SK-N-SH (cell line): ENCODE results near the gene WNK2. TPM values are rescaled to one million over a fixed set of nuclear protein-coding genes. Genes with fewer than 3 reads are reported as not detected.

ENCODE experiments used
- CTCF ChIA-PET: fragments of 300-600, 350-600 bp; formaldehyde crosslinking; extraction: SDS; loops from one replicate; lab custom pipeline; 2021; lab: Yijun Ruan, JAX
- POLR2A ChIA-PET: fragments of 350-600 bp; sonication (Branson Sonifier 250); formaldehyde crosslinking; extraction: SDS; loops from one replicate; lab custom pipeline; 2020; ENCODE audit warnings: antibody characterized with exemption, inconsistent platforms; lab: Yijun Ruan, JAX
- DNase-seq: peaks from one replicate; pipeline ENCODE4 v3.0.0; 2012
- H2AFZ ChIP-seq: fragments of 200-600 bp; sonication (generic); 2 replicates; pipeline ENCODE4 v1.8.1; 2016; ENCODE audit warnings: antibody characterized with exemption, mild to moderate bottlenecking, low read depth
- H3F3A ChIP-seq: fragments of 200-600 bp; sonication (generic); replicated peaks from 2 replicates; pipeline ENCODE3; 2016; ENCODE audit warnings: antibody characterized with exemption, mild to moderate bottlenecking; ENCODE audit not compliant: insufficient read depth
- H3K27ac ChIP-seq, 2 experiments: fragments of 200-500 bp in 1 of 2; fragments of 200-600 bp in 1 of 2; sonication (Bioruptor generic) in 1 of 2; sonication (generic), shearing (Covaris generic) in 1 of 2; 2 replicates each; pipeline versions ENCODE4 v1.5.1 to v1.6.1; 2014 to 2016; ENCODE audit warnings: low read depth in 2 of 2, inconsistent platforms in 1 of 2, low read length in 1 of 2, mild to moderate bottlenecking in 1 of 2, mixed read lengths in 1 of 2
- H3K27me3 ChIP-seq: fragments of 200-600 bp; sonication (generic), shearing (Covaris generic); 2 replicates; pipeline ENCODE4 v1.6.1; 2016; ENCODE audit warnings: mixed run types; ENCODE audit not compliant: insufficient read depth
- H3K36me3 ChIP-seq, 2 experiments: fragments of 200-500 bp in 1 of 2; fragments of 200-600 bp in 1 of 2; sonication (Bioruptor generic) in 1 of 2; sonication (generic) in 1 of 2; replicated peaks in 1 of 2; 2 replicates each; pipeline versions ENCODE3 to v1.5.1; 2014 to 2016; ENCODE audit warnings: low read length in 1 of 2, mild to moderate bottlenecking in 1 of 2; ENCODE audit not compliant: insufficient read depth in 2 of 2, control insufficient read depth in 1 of 2
- H3K4me1 ChIP-seq, 2 experiments: fragments of 200-500 bp in 1 of 2; fragments of 200-600 bp in 1 of 2; sonication (Bioruptor generic) in 1 of 2; sonication (generic), shearing (Covaris generic) in 1 of 2; 2 replicates each; pipeline versions ENCODE4 v1.5.1 to v1.6.1; 2014 to 2016; ENCODE audit warnings: low read depth in 1 of 2, low read length in 1 of 2, mixed run types in 1 of 2; ENCODE audit not compliant: insufficient read depth in 2 of 2, control insufficient read depth in 1 of 2
- H3K4me2 ChIP-seq: fragments of 200-600 bp; sonication (generic), shearing (Covaris generic); 2 replicates; pipeline ENCODE4 v1.6.1; 2017; ENCODE audit warnings: mixed run types
- H3K4me3 ChIP-seq, 2 experiments: fragments of 200-500 bp in 1 of 2; fragments of 200-600 bp in 1 of 2; sonication (Bioruptor generic) in 1 of 2; sonication (generic), shearing (Covaris generic) in 1 of 2; 2 replicates each; pipeline versions ENCODE4 v1.5.1 to v1.8.1; 2014 to 2016; ENCODE audit warnings: low read depth in 2 of 2, inconsistent platforms in 1 of 2, low read length in 1 of 2, mild to moderate bottlenecking in 1 of 2, mixed read lengths in 1 of 2, moderate library complexity in 1 of 2
- H3K79me2 ChIP-seq: fragments of 200-600 bp; sonication (generic); 2 replicates; pipeline ENCODE4 v1.8.1; 2017; ENCODE audit warnings: mild to moderate bottlenecking; ENCODE audit not compliant: insufficient read depth
- H3K9ac ChIP-seq: fragments of 200-600 bp; sonication (generic); 2 replicates; pipeline ENCODE4 v1.6.1; 2017; ENCODE audit warnings: mixed run types
- H3K9me2 ChIP-seq: fragments of 200-600 bp; sonication (generic); 2 replicates; pipeline ENCODE4 v1.6.1; 2017; ENCODE audit warnings: mixed run types
- H3K9me3 ChIP-seq: fragments of 200-600 bp; sonication (generic); 2 replicates; pipeline ENCODE4 v1.6.1; 2017; ENCODE audit warnings: mixed run types, mild to moderate bottlenecking, moderate library complexity
- H4K20me1 ChIP-seq: fragments of 200-600 bp; sonication (generic); 2 replicates; pipeline ENCODE4 v1.6.1; 2017; ENCODE audit warnings: mild to moderate bottlenecking, mixed run types; ENCODE audit not compliant: insufficient read depth
- ELF1 ChIP-seq: IDR thresholded peaks from 2 replicates; pipeline ENCODE4 v1.4.0; 2012
- FOSL2 ChIP-seq: IDR thresholded peaks from 2 replicates; pipeline ENCODE4 v1.4.0; 2012; ENCODE audit warnings: low read depth, mild to moderate bottlenecking, moderate library complexity, borderline replicate concordance
- FOXM1 ChIP-seq: IDR thresholded peaks from 2 replicates; pipeline ENCODE4 v1.4.0; 2012; ENCODE audit warnings: low read depth, mild to moderate bottlenecking
- MAX ChIP-seq: IDR thresholded peaks from 2 replicates; pipeline ENCODE4 v1.4.0; 2012; ENCODE audit warnings: low read depth
- MEF2A ChIP-seq: IDR thresholded peaks from 2 replicates; pipeline ENCODE4 v1.4.0; 2012; ENCODE audit warnings: low read depth, borderline replicate concordance
- MXI1 ChIP-seq: IDR thresholded peaks from 2 replicates; pipeline ENCODE4 v1.6.1; 2012; ENCODE audit warnings: mild to moderate bottlenecking, low read depth, low read length, improper control_type of control experiment
- NFIC ChIP-seq: IDR thresholded peaks from 2 replicates; pipeline ENCODE4 v1.4.0; 2012; ENCODE audit warnings: borderline replicate concordance
- NRF1 ChIP-seq: IDR thresholded peaks from 2 replicates; pipeline ENCODE4 v1.6.1; 2012; ENCODE audit warnings: low read depth, mild to moderate bottlenecking, low read length
- PBX3 ChIP-seq: IDR thresholded peaks from 2 replicates; pipeline ENCODE4; 2012
- POLR2AphosphoS5 ChIP-seq: IDR thresholded peaks from 2 replicates; pipeline ENCODE4 v1.6.1; 2012; ENCODE audit warnings: low read depth, low read length
- RAD21 ChIP-seq: IDR thresholded peaks from 2 replicates; pipeline ENCODE4 v1.6.1; 2012; ENCODE audit warnings: mild to moderate bottlenecking, low read length
- RCOR1 ChIP-seq: fragments of 150-350 bp; IDR thresholded peaks from 2 replicates; pipeline ENCODE4 v1.6.1; 2017; ENCODE audit warnings: antibody characterized with exemption, low read length
- REST ChIP-seq: IDR thresholded peaks from 2 replicates; pipeline ENCODE4 v1.6.1; 2012; ENCODE audit warnings: mild to moderate bottlenecking, low read depth, low read length, moderate library complexity
- SIN3A ChIP-seq: IDR thresholded peaks from 2 replicates; pipeline ENCODE4 v1.6.1; 2012; ENCODE audit warnings: low read depth, mild to moderate bottlenecking, low read length, moderate library complexity, borderline replicate concordance
- TCF12 ChIP-seq: IDR thresholded peaks from 2 replicates; pipeline ENCODE4 v1.4.0; 2012
- YY1 ChIP-seq: IDR thresholded peaks from 2 replicates; pipeline ENCODE4 v1.4.0; 2012; ENCODE audit warnings: low read depth, mild to moderate bottlenecking
- ZBTB33 ChIP-seq: IDR thresholded peaks from 2 replicates; pipeline ENCODE4 v1.4.0; 2012; ENCODE audit warnings: low read depth, borderline replicate concordance
- WGBS: methylation state at CpG from one replicate; pipeline ENCODE4 v1.1.6; 2017; ENCODE audit warnings: low lambda C conversion rate; 5-methylcytosine and 5-hydroxymethylcytosine counted together
- polyA plus RNA-seq, 3 experiments: library from polyadenylated mRNA; depleted of rRNA; stranded (reverse); fragments of >200 nt; gene quantifications; 2 replicates each; pipeline ENCODE4 v1.2.3, GENCODE V29; 2012

Gene WNK2
- polyA plus RNA-seq, 1 of the 3 experiments (the other 2 are of a cell fraction) = 0.12 TPM

GRCh38 chr9:93288341-93288740 is 104.4 kb downstream of the WNK2 start:
- no peaks in the 10 kb centered on the region for H3K9me2 ChIP-seq
- no peaks in the 10 kb centered on the region for H3K79me2 ChIP-seq
- H3K4me2 ChIP-seq = no peak overlapping the region
- H3K36me3 ChIP-seq = no peaks in the 10 kb centered on the region
- no peaks in the 10 kb centered on the region for H4K20me1 ChIP-seq
- no peak overlapping the region for H2AFZ ChIP-seq
- no peaks in the 10 kb centered on the region for H3K27me3 ChIP-seq
- POLR2A ChIA-PET = interaction anchor here (1.1 kb wide), 1 partner anchor 147 kb away, joined by 3 read pairs; no protein-coding TSS in a partner anchor
- 84% methylated on average over 8 of the region's 8 CpGs for WGBS
- DNase-seq = peak; percentile 17
- H3K4me1 ChIP-seq = no peaks in the 10 kb centered on the region; a peak in 1 of 4 replicates
- H3K27ac ChIP-seq = no peak overlapping the region
- TF ChIP-seq MEF2A (no peak), PBX3 (no peak), NRF1 (no peak), RCOR1 (no peak), FOXM1 (no peak), SIN3A (no peak), MXI1 (no peak), ZBTB33 (no peak), RAD21 (no peak), TCF12 (no peak), ELF1 (no peak), MAX (no peak), NFIC (no peak)
- TF ChIP-seq, all 33 proteins: peak for 0
- CTCF ChIA-PET = interaction anchor here (1.7 to 3.1 kb wide), 3 partner anchors 10 to 17 kb away, joined by 5 to 15 read pairs (median 10); no protein-coding TSS in a partner anchor
- no peaks in the 10 kb centered on the region for H3F3A ChIP-seq
- H3K9ac ChIP-seq = no peak overlapping the region
- no peaks in the 10 kb centered on the region for H3K9me3 ChIP-seq
- H3K4me3 ChIP-seq = no peak overlapping the region

GRCh38 chr9:93288891-93289883 is 105.2 kb downstream of the WNK2 start:
- CTCF ChIA-PET = interaction anchor here (1.3 to 3.1 kb wide), 4 partner anchors 9 to 180 kb away, joined by 4 to 15 read pairs (median 8); no protein-coding TSS in a partner anchor
- no peak overlapping the region for H3K4me2 ChIP-seq
- no peaks in the 10 kb centered on the region for H3K79me2 ChIP-seq
- no peaks in the 10 kb centered on the region for H4K20me1 ChIP-seq
- H3K27ac ChIP-seq = no peak overlapping the region
- H2AFZ ChIP-seq = no peak overlapping the region
- H3K9ac ChIP-seq = no peak overlapping the region
- TF ChIP-seq FOSL2 (no peak), REST (no peak), YY1 (no peak), POLR2AphosphoS5 (no peak), MAX (no peak)
- peak; percentile 27 for DNase-seq
- no peaks in the 10 kb centered on the region; a peak in 1 of 4 replicates for H3K4me1 ChIP-seq
- WGBS = 64% methylated on average over 11 of the region's 32 CpGs
- no peaks in the 10 kb centered on the region for H3K36me3 ChIP-seq
- H3K4me3 ChIP-seq = no peak overlapping the region
- POLR2A ChIA-PET = interaction anchor here (1.1 kb wide), 1 partner anchor 148 kb away, joined by 3 read pairs; no protein-coding TSS in a partner anchor
- no peaks in the 10 kb centered on the region for H3K27me3 ChIP-seq
- no peaks in the 10 kb centered on the region for H3K9me2 ChIP-seq
- no peaks in the 10 kb centered on the region for H3F3A ChIP-seq
- H3K9me3 ChIP-seq = no peaks in the 10 kb centered on the region
